Activated T-cell treated with anti-CD3 and anti-CD28 coated beads for 48 hours (primary cell): ENCODE measurements around the gene FAM149A.
A peak's percentile ranks its signal among the peaks of the same experiment; 100 is the strongest.

ENCODE experiments used
- DNase-seq: peaks from one replicate; pipeline ENCODE4 v3.0.0-alpha.2; 2020; ENCODE audit warnings: low read depth

FAM149A gene

GRCh38 chr4:186104114-186104889, at the start of gene FAM149A:
TSS of gene FAM149A (plus strand) at chr4:186104704.
- DNase-seq = peak; percentile 41

GRCh38 chr4:186058253-186058979, 46.1 kb upstream of the FAM149A start:
- DNase-seq = no peak

- DNase-seq = no peak
These were observed 45.6 kb upstream of the FAM149A start for GRCh38 chr4:186058980-186059316.

GRCh38 chr4:186061921-186062320, 42.6 kb upstream of the FAM149A start:
- DNase-seq = no peak

GRCh38 chr4:186067757-186068385, 36.6 kb upstream of the FAM149A start:
- DNase-seq = no peak

- DNase-seq = no peak
These were observed 35.7 kb upstream of the FAM149A start, which contains the start of gene TLR3 for GRCh38 chr4:186068581-186069348. TSS of gene TLR3 (plus strand) at chr4:186069156. CDS start at chr4:186076620, 7,464 bp downstream.

GRCh38 chr4:186069729-186070128, 34.8 kb upstream of the FAM149A start:
- DNase-seq = no peak

GRCh38 chr4:186072516-186072915, 32.0 kb upstream of the FAM149A start:
- DNase-seq = no peak

GRCh38 chr4:186074189-186074588, 30.3 kb upstream of the FAM149A start:
- DNase-seq = no peak

GRCh38 chr4:186078981-186079638, 25.4 kb upstream of the FAM149A start:
- no peak for DNase-seq

- no peak for DNase-seq
These were observed 24.8 kb upstream of the FAM149A start for GRCh38 chr4:186079694-186080093.

GRCh38 chr4:186081202-186081807, 23.2 kb upstream of the FAM149A start:
- DNase-seq = no peak

GRCh38 chr4:186082221-186082620, 22.3 kb upstream of the FAM149A start:
- DNase-seq = no peak

GRCh38 chr4:186088523-186088922, 16.0 kb upstream of the FAM149A start:
- DNase-seq = no peak

- no peak for DNase-seq
These were observed 12.2 kb upstream of the FAM149A start for GRCh38 chr4:186092296-186092695.

GRCh38 chr4:186095406-186095805, 9.1 kb upstream of the FAM149A start:
- no peak for DNase-seq

GRCh38 chr4:186096681-186097165, 7.8 kb upstream of the FAM149A start:
- DNase-seq = no peak

GRCh38 chr4:186097386-186097785, 7.1 kb upstream of the FAM149A start:
- DNase-seq = no peak

- no peak for DNase-seq
These were observed 1.6 kb upstream of the FAM149A start for GRCh38 chr4:186102931-186103330.

- DNase-seq = no peak
These were observed 564 bp downstream of the FAM149A start for GRCh38 chr4:186104890-186105646.
